AG20443 (cell line): ENCODE measurements around the gene COBL.
A peak's percentile ranks its signal among the peaks of the same experiment; 100 is the strongest.

Experiments used
- DNase-seq: peaks from one replicate; pipeline ENCODE4 v3.0.0; 2012; ENCODE audit warnings: low spot score, mixed read lengths

COBL gene

GRCh38 chr7:51043461-51043860 lies 273.1 kb downstream of the COBL start:
- DNase-seq, result no peak

- no peak for DNase-seq
Observed at GRCh38 chr7:51040787-51041186, 275.8 kb downstream of the COBL start.

- DNase-seq, result no peak
Observed at GRCh38 chr7:51038573-51038972, 278.0 kb downstream of the COBL start.

- DNase-seq, result peak; percentile 50
Observed at GRCh38 chr7:51035716-51036115, 280.9 kb downstream of the COBL start.

- DNase-seq, result peak; percentile 83
Observed at GRCh38 chr7:51034521-51035264, 281.9 kb downstream of the COBL start.

GRCh38 chr7:51033727-51034520 lies 282.7 kb downstream of the COBL start:
- DNase-seq, result peak; percentile 21

- no peak for DNase-seq
Observed at GRCh38 chr7:51031791-51032515, 284.7 kb downstream of the COBL start.

- no peak for DNase-seq
Observed at GRCh38 chr7:51031216-51031615, 285.4 kb downstream of the COBL start.

- peak; percentile 76 for DNase-seq
Observed at GRCh38 chr7:51029701-51030191, 286.9 kb downstream of the COBL start.

GRCh38 chr7:51029131-51029530 lies 287.5 kb downstream of the COBL start:
- no peak for DNase-seq

- DNase-seq, result no peak
Observed at GRCh38 chr7:51027935-51028830, 288.4 kb downstream of the COBL start.

GRCh38 chr7:51027106-51027934 lies 289.3 kb downstream of the COBL start:
- DNase-seq, result no peak

GRCh38 chr7:51026341-51026740 lies 290.3 kb downstream of the COBL start:
- DNase-seq, result no peak

- DNase-seq, result no peak
Observed at GRCh38 chr7:51025668-51026067, 290.9 kb downstream of the COBL start.

- no peak for DNase-seq
Observed at GRCh38 chr7:51024867-51025266, 291.7 kb downstream of the COBL start.

- DNase-seq, result no peak
Observed at GRCh38 chr7:51023547-51023946, 293.1 kb downstream of the COBL start.

GRCh38 chr7:51022821-51023220 lies 293.8 kb downstream of the COBL start:
- no peak for DNase-seq

GRCh38 chr7:51021906-51022570 lies 294.6 kb downstream of the COBL start:
- DNase-seq, result no peak

GRCh38 chr7:51020944-51021343 lies 295.7 kb downstream of the COBL start:
- DNase-seq, result no peak
